GM21381 (cell line): ENCODE results near the gene MED16.

Experiments
- ATAC-seq: cut with Tn5 transposase; IDR thresholded peaks from one replicate; pipeline ENCODE4 v1.9.1; 2021; ENCODE audit warnings: mild to moderate bottlenecking, moderate library complexity; ENCODE audit not compliant: unreplicated experiment

MED16 gene, protein sequence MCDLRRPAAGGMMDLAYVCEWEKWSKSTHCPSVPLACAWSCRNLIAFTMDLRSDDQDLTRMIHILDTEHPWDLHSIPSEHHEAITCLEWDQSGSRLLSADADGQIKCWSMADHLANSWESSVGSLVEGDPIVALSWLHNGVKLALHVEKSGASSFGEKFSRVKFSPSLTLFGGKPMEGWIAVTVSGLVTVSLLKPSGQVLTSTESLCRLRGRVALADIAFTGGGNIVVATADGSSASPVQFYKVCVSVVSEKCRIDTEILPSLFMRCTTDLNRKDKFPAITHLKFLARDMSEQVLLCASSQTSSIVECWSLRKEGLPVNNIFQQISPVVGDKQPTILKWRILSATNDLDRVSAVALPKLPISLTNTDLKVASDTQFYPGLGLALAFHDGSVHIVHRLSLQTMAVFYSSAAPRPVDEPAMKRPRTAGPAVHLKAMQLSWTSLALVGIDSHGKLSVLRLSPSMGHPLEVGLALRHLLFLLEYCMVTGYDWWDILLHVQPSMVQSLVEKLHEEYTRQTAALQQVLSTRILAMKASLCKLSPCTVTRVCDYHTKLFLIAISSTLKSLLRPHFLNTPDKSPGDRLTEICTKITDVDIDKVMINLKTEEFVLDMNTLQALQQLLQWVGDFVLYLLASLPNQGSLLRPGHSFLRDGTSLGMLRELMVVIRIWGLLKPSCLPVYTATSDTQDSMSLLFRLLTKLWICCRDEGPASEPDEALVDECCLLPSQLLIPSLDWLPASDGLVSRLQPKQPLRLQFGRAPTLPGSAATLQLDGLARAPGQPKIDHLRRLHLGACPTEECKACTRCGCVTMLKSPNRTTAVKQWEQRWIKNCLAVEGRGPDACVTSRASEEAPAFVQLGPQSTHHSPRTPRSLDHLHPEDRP

GRCh38 chr19:892894-893689 is at the start of gene MED16, which contains the start of gene RNU6-9:
MED16 (minus strand) TSS chr19:893187; CDS start chr19:891131, 2,056 bp downstream.
RNU6-9 (plus strand) TSS chr19:893484.
- peak; percentile 85 for ATAC-seq

- no peak for ATAC-seq
Measured at GRCh38 chr19:942133-942645, 49.2 kb upstream of the MED16 start.

DNA sequence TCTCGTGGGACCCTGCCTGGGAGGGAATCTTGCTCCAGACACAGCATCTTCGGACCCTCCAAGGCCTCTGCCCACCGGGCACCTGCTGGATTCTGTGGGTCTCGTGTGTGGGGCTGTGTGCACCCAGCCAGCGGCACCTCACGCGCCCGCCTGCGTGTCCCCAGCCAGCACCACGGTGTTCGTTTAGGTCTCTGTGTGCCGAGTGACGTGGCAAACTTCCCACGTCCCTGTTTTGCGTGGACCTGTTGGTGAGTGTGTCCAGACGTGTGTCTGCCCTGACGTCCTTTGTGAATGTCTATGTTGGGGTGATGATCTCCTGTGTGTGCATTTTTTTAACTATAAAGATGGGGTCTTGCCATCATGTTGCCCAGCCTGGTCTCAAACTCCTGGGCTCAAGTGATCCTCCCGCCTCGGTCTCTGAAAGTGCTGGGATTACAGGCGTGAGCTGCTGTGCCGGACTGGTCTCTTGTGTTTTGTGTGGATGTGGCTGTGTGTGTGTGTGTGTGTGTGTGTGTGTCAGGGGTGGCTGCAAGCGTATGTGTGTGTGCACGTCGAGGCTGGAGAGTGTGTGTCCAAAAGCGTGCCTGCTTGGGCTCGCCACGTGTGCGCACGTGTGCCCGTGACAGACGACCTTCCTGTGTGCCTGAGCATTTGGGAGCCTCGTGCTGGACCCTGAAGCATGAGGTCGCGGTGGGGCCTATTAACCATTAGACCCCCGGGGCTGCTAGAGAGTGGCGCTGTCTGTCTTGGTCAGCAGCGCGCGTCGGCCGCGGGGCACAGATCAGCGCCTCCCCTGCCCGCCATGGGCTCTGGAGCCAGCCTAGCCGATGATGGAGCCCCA is 48.5 kb upstream of the MED16 start:
- ATAC-seq = no peak

GRCh38 chr19:940591-941291 is 47.8 kb upstream of the MED16 start:
- peak; percentile 55 for ATAC-seq

DNA sequence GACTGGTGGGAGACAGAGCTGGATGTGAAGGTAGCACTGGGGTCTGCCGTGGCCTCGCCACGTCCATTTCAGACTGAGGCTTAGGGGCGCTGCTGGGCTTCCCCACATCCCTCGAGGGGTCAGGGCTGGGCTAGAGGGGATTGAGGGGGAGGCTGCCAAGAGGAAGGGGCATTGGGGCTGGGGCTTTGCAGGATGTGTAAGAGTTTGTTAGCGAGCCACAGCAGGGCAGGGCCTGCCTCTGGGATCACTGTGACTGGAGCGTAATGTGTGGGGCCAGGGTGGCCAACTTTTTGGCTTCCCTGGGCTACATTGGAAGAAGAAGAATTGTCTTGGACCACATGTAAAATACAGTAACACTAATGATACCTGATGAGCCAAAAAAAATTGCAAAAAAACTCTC is 46.9 kb upstream of the MED16 start:
- no peak for ATAC-seq

DNA sequence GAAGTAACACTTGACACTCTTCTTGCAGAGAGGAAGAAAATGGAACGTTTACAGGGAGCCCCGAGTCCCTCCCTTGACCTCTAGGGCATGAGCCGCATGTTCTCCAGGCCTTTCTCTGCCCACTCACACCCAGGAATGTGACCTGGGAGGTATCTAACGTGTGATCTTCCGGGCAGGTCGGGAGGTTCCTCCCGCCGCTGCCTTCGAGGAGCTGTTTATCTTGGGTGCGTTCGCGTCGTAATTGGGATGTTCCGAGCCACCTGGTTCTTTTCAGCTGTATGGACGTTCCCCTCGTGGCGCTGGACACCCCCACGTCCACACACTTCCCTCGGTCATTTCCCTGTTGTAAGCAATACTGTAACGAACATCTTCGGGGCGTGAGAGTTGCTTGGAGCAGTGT is 46.5 kb upstream of the MED16 start:
- ATAC-seq = no peak

DNA sequence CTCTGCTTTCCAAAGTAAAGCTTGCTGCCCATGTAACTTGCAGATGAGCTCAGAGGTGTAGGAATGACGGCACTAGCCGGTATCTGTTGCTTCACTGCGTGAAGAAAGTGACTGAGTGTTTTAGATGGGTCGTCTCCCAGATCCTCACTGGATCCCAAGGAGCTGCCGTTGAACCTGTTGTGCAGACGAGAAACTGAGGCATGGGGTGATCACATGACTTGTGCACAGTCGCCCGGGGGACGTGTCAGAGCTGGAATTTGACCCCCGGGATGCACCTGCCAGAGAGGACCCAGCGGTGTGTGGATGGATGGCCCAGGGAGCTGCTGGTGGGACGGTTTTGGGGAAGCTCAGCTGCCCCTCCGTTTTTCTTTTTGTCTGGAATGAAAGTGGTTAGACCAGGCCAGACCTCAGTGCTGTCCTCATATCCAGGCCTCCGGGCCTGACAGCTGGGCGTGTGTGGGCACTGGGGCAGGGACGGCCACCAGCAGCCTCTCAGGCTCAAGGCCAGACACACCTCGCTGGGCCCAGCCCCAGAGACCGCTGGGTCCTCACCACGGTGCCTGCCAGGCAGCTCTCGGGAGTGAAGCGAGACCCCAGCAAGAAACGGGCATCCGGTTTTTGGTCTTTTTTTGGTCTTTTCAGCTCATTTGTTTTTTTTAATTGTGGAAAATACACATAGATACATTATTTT is 45.4 kb upstream of the MED16 start:
- no peak for ATAC-seq

- ATAC-seq = no peak
Measured at GRCh38 chr19:937259-937694, 44.3 kb upstream of the MED16 start.

DNA sequence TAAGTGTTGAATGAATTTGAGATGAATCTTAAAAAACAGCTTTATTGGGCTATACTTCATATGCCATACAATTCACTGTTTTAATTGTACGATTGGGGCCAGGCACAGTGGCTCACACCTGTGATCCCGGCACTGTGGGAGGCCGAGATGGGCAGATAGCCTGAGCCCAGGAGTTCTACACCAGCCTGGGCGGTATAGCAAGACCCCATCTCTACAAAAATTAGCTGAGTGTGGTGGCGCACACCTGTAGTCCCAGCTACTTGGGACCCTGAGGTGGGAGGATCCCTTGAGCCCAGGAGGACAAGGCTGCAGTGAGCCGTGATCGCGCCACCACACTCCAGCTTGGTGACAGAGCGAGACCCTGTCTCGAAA is 43.2 kb upstream of the MED16 start:
- no peak for ATAC-seq

- no peak for ATAC-seq
Measured at GRCh38 chr19:934865-935479, 42.0 kb upstream of the MED16 start.

DNA sequence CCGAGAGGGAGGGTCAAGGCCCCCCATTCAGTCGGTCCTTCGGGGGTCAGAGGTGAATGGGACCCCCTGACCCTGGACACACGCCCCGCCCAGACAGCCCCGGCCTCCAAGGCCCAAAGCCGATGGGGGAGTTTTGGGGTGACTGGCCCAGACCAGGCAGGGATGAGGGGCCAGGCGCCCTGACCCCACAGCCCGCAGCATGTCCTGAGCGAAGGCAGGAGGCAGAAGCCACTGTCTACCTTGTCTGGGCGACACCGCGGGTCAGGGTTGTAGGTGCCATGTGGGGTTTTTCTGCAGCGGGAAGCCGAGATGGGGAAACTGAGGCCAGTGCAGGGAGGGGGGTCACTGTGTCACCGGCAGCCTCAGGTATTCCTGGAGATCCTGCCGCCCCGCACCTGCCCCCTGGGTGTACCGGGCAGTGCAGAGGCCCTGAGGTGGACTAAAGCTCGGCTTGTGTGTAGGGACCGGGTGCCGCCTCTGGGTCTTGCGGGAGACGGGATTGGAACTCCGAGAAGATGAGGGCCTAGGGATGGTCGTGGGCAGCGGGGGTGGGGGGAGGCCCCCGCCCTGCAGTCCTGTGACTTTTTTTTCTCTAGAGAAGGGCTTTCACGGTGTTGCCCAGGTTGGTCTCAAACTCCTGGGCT is 41.3 kb upstream of the MED16 start:
- no peak for ATAC-seq

DNA sequence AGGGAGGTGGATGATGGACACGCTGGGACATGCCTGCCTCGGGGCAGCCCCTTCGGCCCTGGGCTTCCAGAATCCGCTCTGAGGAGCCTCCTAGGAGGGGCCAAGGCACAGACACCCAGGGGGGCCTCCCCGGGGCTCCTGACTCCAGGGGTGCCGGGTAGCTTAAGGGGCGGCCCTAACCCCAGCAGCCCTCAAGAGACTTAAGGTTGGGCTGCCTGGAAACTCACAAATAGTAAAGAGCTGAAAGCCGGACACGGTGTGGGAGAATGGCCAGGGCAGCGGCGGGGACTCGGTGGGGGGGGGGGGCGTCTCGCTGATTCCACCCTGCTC is 40.5 kb upstream of the MED16 start:
- no peak for ATAC-seq

DNA sequence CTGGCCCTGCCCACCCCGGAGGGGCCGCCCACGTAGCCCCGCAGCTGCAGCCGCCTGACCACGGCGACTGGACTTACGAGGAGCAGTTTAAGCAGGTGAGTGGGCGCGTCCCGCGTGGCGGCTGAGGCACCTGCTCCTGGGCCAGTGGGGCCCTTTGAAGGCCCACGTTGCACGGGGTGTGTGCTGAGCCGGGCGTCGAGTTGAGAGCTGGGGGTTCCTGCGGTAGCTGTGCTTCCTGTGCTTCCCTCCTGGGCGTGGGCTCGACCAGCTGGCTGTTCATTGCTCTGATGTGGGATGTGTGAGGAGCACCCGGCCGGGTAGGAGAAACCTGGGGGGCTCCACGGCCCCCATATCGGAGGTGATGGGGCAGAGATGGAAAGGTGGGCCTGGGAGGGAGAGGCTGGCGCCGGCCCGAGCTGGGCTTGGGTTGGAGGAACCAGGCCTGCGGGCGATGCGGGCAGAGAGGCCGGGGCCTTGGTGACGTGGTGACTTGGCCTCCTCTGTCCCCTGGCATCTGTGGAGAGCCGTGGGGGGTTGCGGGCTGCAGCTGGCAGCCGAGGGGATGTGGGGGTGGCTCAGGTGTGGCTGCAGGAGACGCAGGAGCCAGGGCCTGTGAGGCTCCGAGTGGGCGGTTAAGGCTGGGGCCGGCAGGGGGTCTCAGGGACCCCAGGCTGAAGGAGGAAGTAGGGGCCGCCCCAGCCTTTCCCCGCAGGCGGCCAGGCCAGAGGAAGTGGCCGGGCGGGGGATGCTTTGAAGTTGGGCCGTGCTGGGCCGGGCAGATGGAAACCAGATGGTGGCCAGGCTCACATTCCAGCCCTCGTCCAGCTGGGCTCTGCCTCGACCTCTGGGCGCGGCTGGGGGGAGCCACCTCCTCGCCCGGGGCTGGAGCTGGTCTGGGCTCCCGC is 39.9 kb upstream of the MED16 start:
- no peak for ATAC-seq

- ATAC-seq = no peak
Measured at GRCh38 chr19:931860-932647, 39.1 kb upstream of the MED16 start.

DNA sequence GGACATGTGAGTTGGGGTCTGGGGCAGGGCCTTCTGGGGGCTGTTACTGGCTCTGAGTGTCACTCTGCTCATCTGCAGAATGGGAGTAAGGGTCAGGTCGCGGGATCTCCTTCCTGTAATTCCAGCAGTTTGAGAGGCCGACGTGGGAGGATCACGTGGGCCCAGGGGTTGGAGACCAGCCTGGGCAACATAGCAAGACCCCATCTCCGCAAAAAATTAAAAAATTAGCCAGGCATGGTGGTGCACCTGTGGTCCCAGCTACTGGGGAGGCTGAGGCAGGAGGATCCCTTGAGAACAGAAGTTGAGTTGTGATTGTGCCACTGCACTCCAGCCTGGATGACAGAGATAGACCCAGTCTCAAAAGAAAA is 36.9 kb upstream of the MED16 start:
- no peak for ATAC-seq

DNA sequence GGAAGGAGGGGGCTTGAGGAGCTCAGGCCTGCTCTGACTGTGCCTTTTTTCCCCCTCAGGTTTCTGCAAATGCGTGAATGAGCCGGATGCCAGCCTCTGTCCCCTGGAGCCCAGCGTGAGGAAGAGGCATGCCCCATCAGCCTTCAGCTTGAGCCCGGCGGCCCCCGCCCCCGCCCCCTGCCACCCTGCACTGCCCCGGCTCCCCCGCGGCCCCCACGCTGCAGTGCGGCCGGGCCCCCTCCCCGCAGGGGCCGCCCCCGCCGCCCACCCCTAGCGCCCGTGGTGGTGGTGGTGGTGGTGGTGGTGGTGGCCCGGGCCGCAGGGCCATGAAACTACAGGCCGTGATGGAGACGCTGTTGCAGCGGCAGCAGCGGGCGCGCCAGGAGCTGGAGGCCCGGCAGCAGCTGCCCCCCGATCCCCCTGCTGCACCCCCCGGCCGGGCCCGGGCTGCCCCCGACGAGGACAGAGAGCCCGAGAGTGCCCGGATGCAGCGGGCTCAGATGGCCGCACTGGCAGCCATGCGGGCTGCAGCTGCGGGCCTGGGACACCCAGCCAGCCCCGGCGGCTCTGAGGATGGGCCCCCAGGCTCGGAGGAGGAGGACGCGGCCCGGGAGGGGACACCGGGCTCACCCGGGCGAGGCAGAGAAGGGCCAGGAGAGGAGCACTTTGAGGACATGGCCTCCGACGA is 36.4 kb upstream of the MED16 start:
- no peak for ATAC-seq
